ENCODE results near the gene PDE1A.

The PDE1A gene

DNA sequence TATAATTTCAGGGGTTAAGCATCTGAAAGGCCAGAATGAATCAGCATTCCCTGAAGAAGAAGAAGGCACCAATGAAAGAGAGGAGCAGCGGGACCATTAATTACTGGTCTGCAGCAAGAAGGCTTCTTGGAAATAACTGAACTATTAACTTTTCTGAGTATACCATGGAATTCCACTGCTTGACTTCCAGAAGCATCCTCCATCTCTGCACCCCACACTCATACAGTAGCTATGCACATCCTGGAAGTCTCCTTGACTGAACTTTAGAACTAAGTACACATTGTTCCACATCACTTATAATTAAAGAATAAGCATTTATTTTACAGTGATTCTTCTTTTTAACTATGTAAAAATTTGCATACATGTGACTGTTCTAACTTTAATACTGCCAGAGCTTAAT lies 309.6 kb downstream of the PDE1A start:
- Mint-ChIP-seq H3K4me1 (no peaks in the 10 kb centered on the region), H3K36me3 (ENCODE audit: insufficient read depth) (no peaks in the 10 kb centered on the region), H3K4me3 (no peak overlapping the region), H3K27ac (ENCODE audit: low read depth) (no peak overlapping the region), H3K27me3 (no peaks in the 10 kb centered on the region), H3K9me3 (peaks cover 5% of the 10 kb centered on the region)
- ATAC-seq (replicated peaks; ENCODE audit: extremely low read depth, poor library complexity, severe bottlenecking) = no peak
- no peak for DNase-seq (ENCODE audit: low spot score in 2 of 2)

- ATAC-seq (replicated peaks; ENCODE audit: extremely low read depth, poor library complexity, severe bottlenecking) = no peak
- H3K27ac Mint-ChIP-seq (ENCODE audit: low read depth) = no peak overlapping the region
- DNase-seq (ENCODE audit: low spot score in 2 of 2) = no peak
- no peaks in the 10 kb centered on the region for H3K4me1 Mint-ChIP-seq
- no peaks in the 10 kb centered on the region for H3K27me3 Mint-ChIP-seq
- H3K36me3 Mint-ChIP-seq (ENCODE audit: insufficient read depth) = no peaks in the 10 kb centered on the region
- peaks cover 3% of the 10 kb centered on the region for H3K9me3 Mint-ChIP-seq
- no peak overlapping the region for H3K4me3 Mint-ChIP-seq
Measured at GRCh38 chr2:182116774-182117173, 310.1 kb downstream of the PDE1A start.

GRCh38 chr2:182115258-182115657 lies 311.6 kb downstream of the PDE1A start:
- Mint-ChIP-seq H3K36me3 (ENCODE audit: insufficient read depth) (no peaks in the 10 kb centered on the region), H3K4me1 (no peaks in the 10 kb centered on the region), H3K9me3 (no peaks in the 10 kb centered on the region), H3K27ac (ENCODE audit: low read depth) (no peak overlapping the region), H3K27me3 (no peaks in the 10 kb centered on the region), H3K4me3 (no peak overlapping the region)
- DNase-seq (ENCODE audit: low spot score in 2 of 2) = no peak
- ATAC-seq (replicated peaks; ENCODE audit: extremely low read depth, poor library complexity, severe bottlenecking) = no peak

DNA sequence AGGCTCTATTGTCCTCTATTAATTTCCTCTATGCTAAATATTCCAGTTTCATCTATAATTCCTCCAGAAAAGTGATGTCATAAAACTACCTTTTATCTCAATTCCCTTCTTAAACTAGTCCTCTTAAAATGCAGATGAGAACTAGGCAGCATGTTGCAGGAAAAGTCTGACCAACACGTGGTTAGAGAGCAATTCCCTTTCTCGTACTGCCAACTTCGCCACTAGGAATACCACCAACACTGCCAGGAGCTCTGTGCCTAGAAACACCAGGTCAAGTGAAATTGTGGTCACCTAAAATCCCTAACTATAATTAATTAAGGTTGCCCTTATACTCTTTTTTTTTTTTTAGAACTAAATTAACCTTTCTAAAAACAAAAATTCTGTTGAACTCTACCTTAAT lies 313.5 kb downstream of the PDE1A start:
- DNase-seq (ENCODE audit: low spot score in 2 of 2) = no peak
- no peak overlapping the region for H3K27ac Mint-ChIP-seq (ENCODE audit: low read depth)
- H3K36me3 Mint-ChIP-seq (ENCODE audit: insufficient read depth) = no peaks in the 10 kb centered on the region
- H3K4me1 Mint-ChIP-seq = no peaks in the 10 kb centered on the region
- no peak for ATAC-seq (replicated peaks; ENCODE audit: extremely low read depth, poor library complexity, severe bottlenecking)
- H3K4me3 Mint-ChIP-seq = no peak overlapping the region
- no peaks in the 10 kb centered on the region for H3K9me3 Mint-ChIP-seq
- no peaks in the 10 kb centered on the region for H3K27me3 Mint-ChIP-seq

GRCh38 chr2:182110347-182110746 lies 316.5 kb downstream of the PDE1A start:
- Mint-ChIP-seq H3K27ac (ENCODE audit: low read depth) (no peak overlapping the region), H3K4me3 (no peak overlapping the region), H3K27me3 (peaks cover 5% of the 10 kb centered on the region), H3K9me3 (no peaks in the 10 kb centered on the region), H3K4me1 (no peaks in the 10 kb centered on the region), H3K36me3 (ENCODE audit: insufficient read depth) (no peaks in the 10 kb centered on the region)
- no peak for DNase-seq (ENCODE audit: low spot score in 2 of 2)
- no peak for ATAC-seq (replicated peaks; ENCODE audit: extremely low read depth, poor library complexity, severe bottlenecking)

- Mint-ChIP-seq H3K4me1 (no peaks in the 10 kb centered on the region), H3K27me3 (peaks cover 14% of the 10 kb centered on the region), H3K27ac (ENCODE audit: low read depth) (no peak overlapping the region), H3K36me3 (ENCODE audit: insufficient read depth) (no peaks in the 10 kb centered on the region), H3K9me3 (no peaks in the 10 kb centered on the region), H3K4me3 (no peak overlapping the region)
- DNase-seq (ENCODE audit: low spot score in 2 of 2) (no peak), ATAC-seq (replicated peaks; ENCODE audit: extremely low read depth, poor library complexity, severe bottlenecking) (no peak)
Measured at GRCh38 chr2:182103526-182103925, 323.3 kb downstream of the PDE1A start.

- no peaks in the 10 kb centered on the region for H3K9me3 Mint-ChIP-seq
- H3K27me3 Mint-ChIP-seq = peaks cover 14% of the 10 kb centered on the region
- no peak overlapping the region for H3K4me3 Mint-ChIP-seq
- DNase-seq (ENCODE audit: low spot score in 2 of 2) (no peak), ATAC-seq (replicated peaks; ENCODE audit: extremely low read depth, poor library complexity, severe bottlenecking) (no peak)
- H3K4me1 Mint-ChIP-seq = no peaks in the 10 kb centered on the region
- no peak overlapping the region for H3K27ac Mint-ChIP-seq (ENCODE audit: low read depth)
- H3K36me3 Mint-ChIP-seq (ENCODE audit: insufficient read depth) = no peaks in the 10 kb centered on the region
Measured at GRCh38 chr2:182101263-182101662, 325.6 kb downstream of the PDE1A start.

DNA sequence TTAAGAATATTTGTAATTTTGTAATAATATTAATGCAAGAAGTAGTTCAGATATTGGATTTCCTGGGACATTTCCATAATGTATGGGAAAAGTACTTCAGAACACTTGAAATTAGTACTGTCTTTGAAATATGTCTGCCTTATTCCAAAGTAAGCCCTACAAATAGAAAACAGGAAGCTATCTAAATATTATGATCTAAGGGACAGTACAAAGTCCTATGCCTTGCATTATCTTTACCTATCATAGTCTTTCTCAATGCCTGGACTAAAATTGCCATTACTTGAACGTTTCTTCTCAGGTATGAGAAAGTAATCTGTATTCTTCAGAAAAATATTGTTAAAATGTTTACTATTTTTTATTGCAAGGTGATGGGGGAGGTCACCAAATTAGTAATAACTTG lies 328.2 kb downstream of the PDE1A start:
- Mint-ChIP-seq H3K36me3 (ENCODE audit: insufficient read depth) (no peaks in the 10 kb centered on the region), H3K4me1 (no peaks in the 10 kb centered on the region), H3K4me3 (no peak overlapping the region), H3K27me3 (peaks cover 9% of the 10 kb centered on the region), H3K27ac (ENCODE audit: low read depth) (no peak overlapping the region), H3K9me3 (peaks cover 4% of the 10 kb centered on the region)
- ATAC-seq (replicated peaks; ENCODE audit: extremely low read depth, poor library complexity, severe bottlenecking) (no peak), DNase-seq (ENCODE audit: low spot score in 2 of 2) (no peak)

DNA sequence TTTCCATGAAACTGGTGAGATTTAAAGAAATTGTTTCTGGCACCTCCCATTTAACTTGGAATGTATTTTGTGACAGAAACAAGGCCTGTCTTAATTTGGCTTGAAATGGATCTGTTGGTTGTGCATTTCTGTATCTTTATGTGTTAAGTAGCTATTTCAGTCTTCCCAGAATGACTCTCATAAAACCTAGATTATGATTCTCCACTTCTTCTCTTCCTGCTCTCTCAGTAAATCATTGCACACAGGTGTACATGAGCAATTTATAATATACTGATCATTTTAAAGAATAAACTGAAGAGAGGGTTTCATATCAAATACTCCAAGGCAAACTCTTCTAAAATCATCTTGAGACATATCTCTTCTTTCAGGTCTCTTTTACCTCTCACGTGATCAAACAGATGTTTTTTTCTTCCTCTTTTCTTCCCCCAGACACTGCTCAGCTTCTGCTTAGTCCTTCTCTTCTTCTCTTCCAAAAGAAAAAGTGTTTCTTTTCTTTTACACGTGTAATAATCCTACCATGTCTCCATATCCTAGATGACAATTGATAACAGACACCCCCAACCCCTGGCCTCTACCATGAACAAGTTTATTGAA lies 329.2 kb downstream of the PDE1A start:
- H3K4me1 Mint-ChIP-seq = no peaks in the 10 kb centered on the region
- no peaks in the 10 kb centered on the region for H3K36me3 Mint-ChIP-seq (ENCODE audit: insufficient read depth)
- no peak overlapping the region for H3K27ac Mint-ChIP-seq (ENCODE audit: low read depth)
- peaks cover 17% of the 10 kb centered on the region for H3K27me3 Mint-ChIP-seq
- no peak overlapping the region for H3K4me3 Mint-ChIP-seq
- no peak for DNase-seq (ENCODE audit: low spot score in 2 of 2)
- H3K9me3 Mint-ChIP-seq = peaks cover 5% of the 10 kb centered on the region
- ATAC-seq (replicated peaks; ENCODE audit: extremely low read depth, poor library complexity, severe bottlenecking) = no peak

DNA sequence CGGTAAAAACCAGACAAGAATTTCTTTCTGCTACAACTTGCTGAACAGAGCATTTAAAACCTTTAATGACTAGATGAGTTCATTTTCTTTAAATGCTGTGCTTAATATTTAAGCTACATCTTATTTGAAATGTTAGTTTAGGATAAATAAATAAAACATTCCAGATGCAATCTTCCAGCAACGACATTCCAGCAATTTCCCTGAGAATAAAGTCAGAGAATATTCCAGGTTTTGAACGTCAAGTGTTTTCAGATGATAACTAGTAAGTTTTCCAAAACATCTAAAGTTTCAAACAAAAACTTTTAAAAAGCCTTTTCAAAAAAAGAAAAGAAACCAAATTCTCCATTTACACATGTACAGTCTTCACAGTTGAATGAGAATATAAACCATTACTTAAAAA lies 336.4 kb downstream of the PDE1A start:
- Mint-ChIP-seq H3K27ac (ENCODE audit: low read depth) (no peak overlapping the region), H3K36me3 (ENCODE audit: insufficient read depth) (no peaks in the 10 kb centered on the region)
- DNase-seq (ENCODE audit: low spot score in 2 of 2) = no peak

More for the DNA sequence above, 336.4 kb downstream of the PDE1A start:
- no peak for ATAC-seq (replicated peaks; ENCODE audit: extremely low read depth, poor library complexity, severe bottlenecking)
- H3K4me3 Mint-ChIP-seq = no peak overlapping the region
- peaks cover 49% of the 10 kb centered on the region for H3K27me3 Mint-ChIP-seq
- no peaks in the 10 kb centered on the region for H3K4me1 Mint-ChIP-seq
- H3K9me3 Mint-ChIP-seq = peaks cover 5% of the 10 kb centered on the region
